A549 (cell line): ENCODE results near the gene EML2.

ENCODE experiments used
- BCL3 ChIP-seq: fragments of >200 bp; sonication (Bioruptor Twin); formaldehyde crosslinking; IDR thresholded peaks from 3 replicates; pipeline ENCODE4 v1.6.1; 2016
- CTCF ChIP-seq: fragments of >200 bp; sonication (Bioruptor Twin); formaldehyde crosslinking; IDR thresholded peaks from 3 replicates; pipeline ENCODE4 v1.5.1; 2016
- MAX ChIP-seq: IDR thresholded peaks from 2 replicates; pipeline ENCODE4 v1.6.1; 2012
- REST ChIP-seq: fragments of 200-600 bp; sonication (generic); IDR thresholded peaks from 2 replicates; pipeline ENCODE4 v1.6.1; 2016; ENCODE audit warnings: antibody characterized with exemption, mild to moderate bottlenecking, moderate library complexity

GRCh38 chr19:45591638-45592005 lies 47.6 kb downstream of the EML2 start:
- TF ChIP-seq BCL3 (no peak), CTCF (no peak), REST (no peak), MAX (no peak)
